Nasal cavity respiratory epithelium epithelial cell of viscerocranial mucosa (primary cell): ENCODE results near the gene ARTN. TPM values are rescaled to one million over a fixed set of nuclear protein-coding genes. Genes with fewer than 3 reads are reported as not detected.

Experiments
- total RNA-seq: library from RNA; depleted of rRNA; stranded (reverse); fragments of >200 nt; gene quantifications from 2 replicates; pipeline ENCODE4 v1.2.3, GENCODE V29; 2014

The ARTN gene
- 24.5 and 28.7 TPM in 2 replicates for total RNA-seq

GRCh38 chr1:43933386-43934100 lies at the start of gene ARTN:
TSS of gene ARTN (plus strand) at chr1:43933801. CDS start at chr1:43935657, 1,856 bp downstream.

GRCh38 chr1:43946236-43947060 lies 12.8 kb downstream of the ARTN start, which contains the start of gene IPO13:
TSS of gene IPO13 (plus strand) at chr1:43946950. CDS start at chr1:43947601, 651 bp downstream.

DNA sequence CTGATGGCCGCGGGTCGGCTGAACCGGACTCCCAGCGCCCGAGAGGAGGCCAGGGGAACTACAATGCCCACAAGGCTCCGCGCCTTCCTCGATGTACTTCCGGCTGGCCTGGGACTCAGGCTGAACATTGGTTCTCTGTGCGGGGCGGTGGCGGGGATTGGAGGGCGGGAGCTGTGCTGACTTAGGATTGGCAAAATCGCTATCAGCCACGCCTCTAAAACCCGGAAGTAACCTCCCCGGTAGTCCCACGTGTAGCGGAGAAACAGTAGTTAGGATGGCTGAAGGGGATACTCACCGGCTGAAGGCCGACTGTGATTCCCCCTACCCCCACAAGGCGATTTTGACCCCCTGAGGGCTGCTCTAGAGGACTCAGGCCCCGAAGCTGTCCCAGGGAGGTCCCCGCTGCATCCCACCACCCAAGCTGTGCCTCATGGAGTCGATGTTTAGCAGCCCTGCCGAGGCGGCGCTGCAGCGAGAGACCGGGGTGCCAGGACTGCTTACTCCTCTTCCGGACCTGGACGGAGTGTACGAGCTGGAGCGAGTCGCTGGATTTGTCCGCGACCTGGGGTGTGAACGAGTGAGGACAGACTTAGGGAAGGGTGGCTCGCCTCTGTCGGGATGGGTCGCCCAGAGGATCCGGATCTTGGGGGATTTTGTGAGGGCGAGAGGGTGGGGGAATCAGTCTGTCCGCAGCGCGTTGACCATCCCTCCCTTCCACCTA lies 36.3 kb downstream of the ARTN start, which contains the start of gene DPH2:
Gene DPH2, plus strand, starts transcription at position 265 of the 721 bp plus-strand sequence. Its CDS starts 166 bp downstream, at position 431.

DNA sequence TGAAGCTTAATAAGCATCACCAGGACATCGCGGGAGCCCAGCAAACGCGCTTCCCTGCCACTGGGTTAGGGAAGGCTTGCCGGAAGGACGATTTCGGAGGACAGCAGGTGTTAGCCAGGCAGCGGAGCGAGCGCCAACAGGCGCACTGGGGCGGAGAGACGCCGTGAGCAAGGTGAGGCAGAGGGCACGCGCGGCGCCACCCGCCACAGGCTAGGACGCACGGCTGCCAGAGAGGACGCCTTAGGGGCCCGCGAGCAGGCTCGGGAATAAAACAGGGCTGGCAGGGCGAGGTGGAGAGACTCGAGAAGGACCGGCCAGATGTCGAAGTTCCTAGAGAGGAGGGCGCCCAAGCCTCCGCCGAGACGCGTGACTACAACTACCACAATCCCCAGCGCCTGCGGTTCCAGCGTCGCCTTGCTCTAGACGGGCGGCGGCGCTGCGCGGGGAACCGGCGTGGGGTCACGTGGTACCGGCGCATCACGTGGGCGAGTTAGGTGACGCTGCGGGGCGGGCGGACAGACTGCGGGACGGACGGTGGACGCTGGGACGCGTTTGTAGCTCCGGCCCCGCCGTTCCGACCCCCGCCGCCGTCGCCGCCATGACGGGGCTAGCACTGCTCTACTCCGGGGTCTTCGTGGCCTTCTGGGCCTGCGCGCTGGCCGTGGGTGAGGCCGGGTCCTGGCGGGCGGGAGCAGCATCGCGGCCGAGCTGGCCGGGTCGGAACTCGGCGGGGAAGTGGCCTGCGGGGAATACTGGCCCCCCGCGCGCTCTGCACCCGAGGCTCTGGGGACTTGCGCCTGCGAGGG lies 41.0 kb downstream of the ARTN start, which contains the start of gene ATP6V0B:
Gene ATP6V0B, plus strand, starts transcription at position 518 of the 806 bp plus-strand sequence. Its CDS starts 81 bp downstream, at position 599.

GRCh38 chr1:43978551-43979260 lies 45.1 kb downstream of the ARTN start, which contains the start of gene B4GALT2:
TSS of gene B4GALT2 (plus strand) at chr1:43979210. CDS start at chr1:43981161, 1,951 bp downstream.

Other genes starting within 250 kb of the ARTN start
- gene ST3GAL3, start 226.3 kb upstream of the ARTN start, total RNA-seq: 8.2 and 10.3 TPM in 2 replicates
- gene IPO13, start 13.1 kb downstream of the ARTN start, total RNA-seq: 18.8 and 53.6 TPM in 2 replicates
- 31.4 and 39.6 TPM in 2 replicates for gene DPH2, start 36.2 kb downstream of the ARTN start, total RNA-seq
- gene ATP6V0B, start 41.2 kb downstream of the ARTN start, total RNA-seq: 122 and 311 TPM in 2 replicates
- gene B4GALT2, start 45.4 kb downstream of the ARTN start, total RNA-seq: 62.4 and 64.9 TPM in 2 replicates
- gene CCDC24, start 57.8 kb downstream of the ARTN start, total RNA-seq: 2.4 and 4.0 TPM in 2 replicates
- gene SLC6A9, start 97.7 kb downstream of the ARTN start, total RNA-seq: 35.5 and 57.6 TPM in 2 replicates
- not detected in 2 replicates for gene KLF17, start 185.0 kb downstream of the ARTN start, total RNA-seq
- gene KLF18, start 207.8 kb downstream of the ARTN start, total RNA-seq: not detected in 2 replicates